Kidney (tissue), 14 donors: Measurements from ENCODE around the gene FBLN1. TPM values are rescaled to one million over a fixed set of nuclear protein-coding genes. Genes with fewer than 3 reads are reported as not detected.

Source experiments
- DNase-seq, 5 donors: peaks; one replicate each; pipeline ENCODE4 v3.0.0-alpha.2; 2013 to 2020
- FAIRE-seq: peaks from 2 replicates; lab custom pipeline; 2012; peaks lifted over from hg19 to GRCh38; lab: Jason Lieb, UNC
- H3K27ac ChIP-seq, 2 donors: one replicate each; pipeline ENCODE4 v1.7.0; 2013; ENCODE audit warnings: low read depth in 2 of 2, low read length in 2 of 2, inconsistent platforms in 1 of 2
- H3K27me3 ChIP-seq: one replicate; pipeline ENCODE4 v1.7.1; 2013; ENCODE audit warnings: low read length, inconsistent platforms; ENCODE audit not compliant: control insufficient read depth, insufficient read depth
- H3K36me3 ChIP-seq, 3 donors: one replicate each; pipeline versions ENCODE4 v1.7.0 to v1.7.1; 2013; ENCODE audit warnings: low read length in 3 of 3, control low read depth in 1 of 3, inconsistent platforms in 1 of 3; ENCODE audit not compliant: insufficient read depth in 3 of 3, control insufficient read depth in 2 of 3
- H3K4me1 ChIP-seq, 3 donors: one replicate each; pipeline versions ENCODE4 v1.7.0 to v1.7.1; 2013; ENCODE audit warnings: low read length in 3 of 3, inconsistent platforms in 1 of 3, low read depth in 1 of 3; ENCODE audit not compliant: control insufficient read depth in 2 of 3, insufficient read depth in 2 of 3
- H3K4me3 ChIP-seq, 3 donors: one replicate each; pipeline versions ENCODE4 v1.7.0 to v1.8.1; 2013; ENCODE audit warnings: low read length in 3 of 3, control low read depth in 1 of 3, inconsistent platforms in 1 of 3
- H3K9ac ChIP-seq, 3 donors: one replicate each; pipeline versions ENCODE4 v1.7.0 to v1.7.1; 2013; ENCODE audit warnings: low read length in 3 of 3, control low read depth in 1 of 3, inconsistent platforms in 1 of 3
- H3K9me3 ChIP-seq, 3 donors: one replicate each; pipeline versions ENCODE4 v1.7.0 to v1.7.1; 2013; ENCODE audit warnings: low read length in 3 of 3, control low read depth in 1 of 3, inconsistent platforms in 1 of 3; ENCODE audit not compliant: control insufficient read depth in 2 of 3, insufficient read depth in 1 of 3
- CTCF ChIP-seq: IDR thresholded peaks from 3 replicates; pipeline ENCODE4 v1.5.1; 2012; ENCODE audit warnings: mild to moderate bottlenecking, moderate library complexity, borderline replicate concordance; ENCODE audit not compliant: insufficient read depth; ENCODE audit errors: extremely low read depth
- intact Hi-C: fragments of 100-400 bp; cut with DNase I; formaldehyde crosslinking; loops from one replicate; pipeline ENCODE4 v1.11.1; 2022
- polyA plus RNA-seq: library from polyadenylated mRNA; stranded (reverse); fragments of 350-450 nt; fragmentation: Illumina TruSeq; extraction: RNeasy Lipid Tissue Mini Kit (QIAGEN cat#74804); gene quantifications from one replicate; pipeline ENCODE4 v1.2.3, GENCODE V29; 2014; ENCODE audit warnings: low read depth, low replicate concordance; ENCODE audit not compliant: insufficient read depth
- total RNA-seq: library from RNA; stranded (reverse); fragmentation: NEBNext Ultra II Directional; extraction: Animal tissue kit (Norgen Biotek cat#: 25700); gene quantifications from one replicate; pipeline ENCODE4 v1.2.1, GENCODE V29; 2021
- donor health status: control.
- donor health status: control.
- donor health status: control.
- donor health status: control.
- donor health status: control.
- donor health status: DM: yes; HTN: yes; CAD: no.
- donor health status: Normal renal cell carcinoma (clear cell type).

The FBLN1 gene
- total and polyA plus RNA-seq, 2 donors from 2014 or later = 23.3 to 105 TPM

GRCh38 chr22:45488764-45489370 is 13.8 kb upstream of the FBLN1 start:
- H3K4me1 ChIP-seq = peaks cover 0 to 2% (median 0%) of the 10 kb centered on the region in 3 donors
- intact Hi-C loops = no loop called here
- H3K36me3 ChIP-seq = no peaks in the 10 kb centered on the region
- FAIRE-seq (no peak), DNase-seq (no peak)
- no peak for TF ChIP-seq CTCF
- no peak overlapping the region for H3K27ac ChIP-seq
- no peak overlapping the region for H3K4me3 ChIP-seq
- H3K9ac ChIP-seq = no peak overlapping the region
- H3K9me3 ChIP-seq = no peaks in the 10 kb centered on the region
- H3K27me3 ChIP-seq = no peaks in the 10 kb centered on the region

GRCh38 chr22:45490836-45491235 is 11.8 kb upstream of the FBLN1 start:
- no peak overlapping the region for H3K4me3 ChIP-seq
- DNase-seq (peak in 2 of 5 donors; percentile 19 to 21), FAIRE-seq (no peak)
- TF ChIP-seq CTCF = no peak
- H3K27ac ChIP-seq = no peak overlapping the region
- H3K9me3 ChIP-seq = no peaks in the 10 kb centered on the region
- H3K9ac ChIP-seq = no peak overlapping the region
- intact Hi-C loops = no loop called here
- H3K4me1 ChIP-seq = no peaks in the 10 kb centered on the region
- H3K27me3 ChIP-seq = no peaks in the 10 kb centered on the region
- H3K36me3 ChIP-seq = no peaks in the 10 kb centered on the region

GRCh38 chr22:45491841-45492240 is 10.8 kb upstream of the FBLN1 start:
- Histone ChIP-seq H3K9ac (no peak overlapping the region), H3K27me3 (no peaks in the 10 kb centered on the region), H3K27ac (no peak overlapping the region), H3K9me3 (no peaks in the 10 kb centered on the region), H3K4me3 (no peak overlapping the region), H3K36me3 (no peaks in the 10 kb centered on the region), H3K4me1 (peaks cover 0 to 4% (median 2%) of the 10 kb centered on the region in 3 donors)
- DNase-seq (peak in 2 of 5 donors; percentile 3 to 5), FAIRE-seq (no peak)
- intact Hi-C loops = no loop called here
- no peak for TF ChIP-seq CTCF
